Retinal pigment epithelial cell (primary cell): Measurements from ENCODE around the gene TBC1D22A.
A peak's percentile ranks its signal among the peaks of the same experiment; 100 is the strongest.

Source experiments
- DNase-seq: peaks from one replicate; pipeline ENCODE4 v3.0.0-alpha.2; 2010; ENCODE audit warnings: low read depth
- H3K4me3 ChIP-seq: 2 replicates; pipeline ENCODE4 v1.5.1; 2011; ENCODE audit warnings: mild to moderate bottlenecking, low read length, control low read depth, moderate library complexity
- TF ChIP-seq, protein P1 (sequence below): conservative IDR thresholded peaks from 2 replicates; pipeline ENCODE4 v1.5.1; 2011; ENCODE audit warnings: low read depth, low read length, control low read depth, inconsistent platforms

TBC1D22A gene

GRCh38 chr22:46754110-46754799 lies 8.2 kb upstream of the TBC1D22A start:
- peak; percentile 73 for DNase-seq
- TF ChIP-seq, protein P1, sequence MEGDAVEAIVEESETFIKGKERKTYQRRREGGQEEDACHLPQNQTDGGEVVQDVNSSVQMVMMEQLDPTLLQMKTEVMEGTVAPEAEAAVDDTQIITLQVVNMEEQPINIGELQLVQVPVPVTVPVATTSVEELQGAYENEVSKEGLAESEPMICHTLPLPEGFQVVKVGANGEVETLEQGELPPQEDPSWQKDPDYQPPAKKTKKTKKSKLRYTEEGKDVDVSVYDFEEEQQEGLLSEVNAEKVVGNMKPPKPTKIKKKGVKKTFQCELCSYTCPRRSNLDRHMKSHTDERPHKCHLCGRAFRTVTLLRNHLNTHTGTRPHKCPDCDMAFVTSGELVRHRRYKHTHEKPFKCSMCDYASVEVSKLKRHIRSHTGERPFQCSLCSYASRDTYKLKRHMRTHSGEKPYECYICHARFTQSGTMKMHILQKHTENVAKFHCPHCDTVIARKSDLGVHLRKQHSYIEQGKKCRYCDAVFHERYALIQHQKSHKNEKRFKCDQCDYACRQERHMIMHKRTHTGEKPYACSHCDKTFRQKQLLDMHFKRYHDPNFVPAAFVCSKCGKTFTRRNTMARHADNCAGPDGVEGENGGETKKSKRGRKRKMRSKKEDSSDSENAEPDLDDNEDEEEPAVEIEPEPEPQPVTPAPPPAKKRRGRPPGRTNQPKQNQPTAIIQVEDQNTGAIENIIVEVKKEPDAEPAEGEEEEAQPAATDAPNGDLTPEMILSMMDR, result no peak
- H3K4me3 ChIP-seq, result no peak overlapping the region

- TF ChIP-seq, protein P1, result no peak
- no peak for DNase-seq
- H3K4me3 ChIP-seq, result no peak overlapping the region
Observed at GRCh38 chr22:46754826-46755225, 7.6 kb upstream of the TBC1D22A start.

- no peak overlapping the region for H3K4me3 ChIP-seq
- TF ChIP-seq, protein P1, result no peak
- no peak for DNase-seq
Observed at GRCh38 chr22:46755525-46755924, 6.9 kb upstream of the TBC1D22A start.

DNA sequence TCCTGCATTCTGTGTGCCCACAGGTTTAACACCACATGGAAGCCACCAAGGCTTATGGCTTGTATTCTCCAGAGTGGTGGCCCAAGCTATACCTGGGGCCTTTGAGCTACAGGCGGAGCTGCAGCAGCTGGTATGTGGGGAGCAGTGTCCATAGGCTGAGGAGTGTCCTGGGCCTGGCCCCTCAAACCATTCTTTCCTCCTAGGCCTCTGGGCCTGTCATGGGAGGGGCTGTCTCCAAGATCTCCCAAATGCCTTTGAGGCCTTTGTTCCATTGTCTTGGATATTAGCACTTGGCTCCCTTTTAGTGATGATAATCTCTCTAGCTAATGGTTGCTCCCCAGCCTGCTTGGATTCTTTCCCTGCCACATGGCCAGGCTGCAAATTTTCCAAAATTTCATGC lies 6.4 kb upstream of the TBC1D22A start:
- H3K4me3 ChIP-seq, result no peak overlapping the region
- TF ChIP-seq, protein P1, result no peak
- DNase-seq, result no peak

GRCh38 chr22:46757104-46757503 lies 5.3 kb upstream of the TBC1D22A start:
- TF ChIP-seq, protein P1, result no peak
- no peak overlapping the region for H3K4me3 ChIP-seq
- no peak for DNase-seq

DNA sequence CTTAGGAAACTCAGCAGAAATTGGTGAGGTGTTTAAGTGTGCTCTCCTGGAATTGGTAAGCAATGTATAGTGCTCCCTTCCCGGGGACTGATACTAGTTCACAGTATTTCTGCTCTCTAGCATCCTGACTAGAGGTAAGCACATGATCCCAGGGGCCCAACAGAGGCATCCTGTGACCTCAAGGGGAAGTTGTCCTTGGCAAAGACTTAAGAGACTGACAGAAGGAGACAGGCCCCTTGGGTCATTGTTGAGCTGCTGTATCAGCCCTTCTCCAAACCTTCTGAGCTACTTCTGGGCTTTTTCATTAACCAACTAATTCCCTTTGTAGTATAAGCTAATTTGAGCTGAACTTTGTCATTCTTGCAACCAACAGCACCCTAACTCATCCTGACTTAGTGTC lies 4.3 kb upstream of the TBC1D22A start:
- TF ChIP-seq, protein P1, result no peak
- no peak for DNase-seq
- H3K4me3 ChIP-seq, result no peak overlapping the region

DNA sequence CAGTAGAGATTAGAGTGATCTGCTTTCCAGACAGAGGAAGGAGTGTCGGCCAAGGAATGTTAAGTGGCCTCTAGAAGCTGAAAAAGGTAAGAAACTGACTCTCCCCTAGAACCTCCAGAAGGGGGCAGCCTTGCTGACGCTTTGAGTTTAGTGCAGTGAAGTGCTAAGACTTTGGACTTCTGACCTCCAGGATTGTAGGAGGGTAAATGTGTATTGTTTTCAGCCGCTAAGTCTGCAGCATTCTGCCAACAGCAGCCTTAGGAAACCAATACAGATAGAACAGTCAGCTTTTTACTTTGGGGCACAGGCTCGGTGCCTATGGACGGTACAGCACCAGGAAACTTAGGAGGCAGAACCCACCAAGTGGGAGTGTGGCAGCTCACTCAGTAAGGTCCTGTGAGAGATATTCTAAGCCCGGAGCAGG lies 3.6 kb upstream of the TBC1D22A start:
- DNase-seq, result peak; percentile 43
- no peak overlapping the region for H3K4me3 ChIP-seq
- TF ChIP-seq, protein P1, result peak; percentile 87
